GM21381 (cell line): ENCODE measurements around the gene ZNF586.
"Not testable (repeated sequence)": the region's sequence is repeated elsewhere in the genome, so short reads cannot be mapped to it uniquely, and the experiment has no call there.

Experiments used
- ATAC-seq: cut with Tn5 transposase; IDR thresholded peaks from one replicate; pipeline ENCODE4 v1.9.1; 2021; ENCODE audit warnings: mild to moderate bottlenecking, moderate library complexity; ENCODE audit not compliant: unreplicated experiment

The ZNF586 gene

GRCh38 chr19:57821501-57821900 is 52.0 kb downstream of the ZNF586 start:
- ATAC-seq: not testable (repeated sequence)

- ATAC-seq: not testable (repeated sequence)
Observed at GRCh38 chr19:57823155-57823554, 53.7 kb downstream of the ZNF586 start.

- not testable (repeated sequence) for ATAC-seq
Observed at GRCh38 chr19:57823608-57824007, 54.1 kb downstream of the ZNF586 start.

- no peak for ATAC-seq
Observed at GRCh38 chr19:57825511-57825910, 56.0 kb downstream of the ZNF586 start.

- no peak for ATAC-seq
Observed at GRCh38 chr19:57829316-57829715, 59.8 kb downstream of the ZNF586 start.

GRCh38 chr19:57830071-57830602 is 60.7 kb downstream of the ZNF586 start, which contains the start of gene ZNF587B:
Gene ZNF587B (plus strand): TSS chr19:57830299. CDS start chr19:57830529, 230 bp downstream.
- ATAC-seq: no peak
